H1 (cell line): ENCODE results near the gene TMEM266. TPM values are rescaled to one million over a fixed set of nuclear protein-coding genes. Genes with fewer than 3 reads are reported as not detected.

Experiments used
- CBX5 ChIP-seq: fragments of 300-800, 300-1000 bp; sonication (generic); IDR thresholded peaks from 2 replicates; pipeline ENCODE4 v1.7.1; 2016; ENCODE audit warnings: antibody characterized with exemption, low read length, low read depth
- SUZ12 ChIP-seq: fragments of 200-600 bp; sonication (generic); IDR thresholded peaks from 2 replicates; pipeline ENCODE4 v1.6.1; 2012; ENCODE audit warnings: mild to moderate bottlenecking, inconsistent platforms, low read length, moderate library complexity, mixed read lengths
- TAF7 ChIP-seq: optimal IDR thresholded peaks from 2 replicates; pipeline ENCODE3; 2011; ENCODE audit warnings: low read depth, mild to moderate bottlenecking, inconsistent platforms, low read length, moderate library complexity, borderline replicate concordance
- polyA plus RNA-seq, 7 experiments: library from polyadenylated mRNA; depleted of rRNA in 3 of 7; stranded (reverse) in 5 of 7; unstranded in 2 of 7; fragments of >200 nt in 5 of 7; fragments of 200-250 nt in 2 of 7; gene quantifications; 1 replicate in 5 of 7; 2 replicates in 1 of 7; 4 replicates in 1 of 7; pipeline versions ENCODE4 v1.2.1 to v1.2.3, GENCODE V29; 2011 to 2013; ENCODE audit warnings: missing spikeins in 2 of 7, mixed read lengths in 2 of 7
- total RNA-seq: library from RNA; stranded (reverse); fragmentation: NEBNext Ultra II Directional; extraction: Animal tissue kit (Norgen Biotek cat#: 25700); gene quantifications from 2 replicates; pipeline ENCODE4 v1.2.1, GENCODE V29; 2021

TMEM266 gene
- total and polyA plus RNA-seq, 2 of the 8 experiments (the other 6 are each of a cell fraction or from before 2014, with no cell fraction given) = 2.6 TPM

DNA sequence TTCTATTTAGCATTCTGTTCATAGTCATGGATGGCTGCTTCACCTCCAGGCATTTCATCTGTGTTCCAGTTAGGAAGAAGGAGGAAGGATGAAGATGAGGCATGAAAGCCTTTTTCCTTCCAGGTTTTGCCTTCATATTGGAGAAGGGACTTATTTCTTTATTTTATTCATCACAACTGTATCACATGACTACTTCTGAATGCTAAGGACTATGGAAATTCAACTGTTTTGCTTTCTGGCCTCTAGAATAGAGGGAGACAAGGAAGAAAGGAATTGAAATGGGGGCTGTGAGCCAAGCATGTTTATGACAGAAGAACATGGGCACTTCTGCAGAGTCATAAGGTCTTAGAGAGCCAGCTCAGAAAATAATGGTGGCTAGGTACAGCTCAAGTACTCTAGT, 10.4 kb downstream of the TMEM266 start (continued):
- TF ChIP-seq CBX5 (no peak), TAF7 (no peak), SUZ12 (no peak)
- TF ChIP-seq, all 59 proteins: peak for 0
